ENCODE results near the gene AGK.
"Not testable (repeated sequence)": the region's sequence is repeated elsewhere in the genome, so short reads cannot be mapped to it uniquely, and the experiment has no call there.

GRCh38 chr7:141582063-141582462, 30.9 kb downstream of the AGK start:
- not testable (repeated sequence) for TF ChIP-seq POLR2AphosphoS5 (IDR thresholded peaks at IDR 0.05; ENCODE audit: low read depth, low read length); CTCF (IDR thresholded peaks at IDR 0.05); REST (IDR thresholded peaks at IDR 0.05; ENCODE audit: insufficient read depth in 1 of 2, low read depth in 2 of 2, low read length in 1 of 2)

Data from Panc1 (cell line).